Fibroblast of mammary gland (primary cell): ENCODE data around the gene ACOXL.

ENCODE experiments used
- DNase-seq: peaks from one replicate; pipeline ENCODE4 v3.0.0-alpha.2; 2010; ENCODE audit warnings: low read depth
- H3K4me3 ChIP-seq: 2 replicates; pipeline ENCODE4 v1.5.1; 2011; ENCODE audit warnings: low read depth, mild to moderate bottlenecking, low read length, moderate library complexity; ENCODE audit not compliant: control insufficient read depth
- CTCF ChIP-seq: conservative IDR thresholded peaks from 2 replicates; pipeline ENCODE4 v1.5.1; 2011; ENCODE audit warnings: low read depth, low read length, inconsistent platforms; ENCODE audit not compliant: control insufficient read depth, insufficient read depth

ACOXL gene

GRCh38 chr2:110771547-110772382 lies 39.4 kb downstream of the ACOXL start:
- no peak overlapping the region for H3K4me3 ChIP-seq
- TF ChIP-seq CTCF = no peak
- DNase-seq = no peak

DNA sequence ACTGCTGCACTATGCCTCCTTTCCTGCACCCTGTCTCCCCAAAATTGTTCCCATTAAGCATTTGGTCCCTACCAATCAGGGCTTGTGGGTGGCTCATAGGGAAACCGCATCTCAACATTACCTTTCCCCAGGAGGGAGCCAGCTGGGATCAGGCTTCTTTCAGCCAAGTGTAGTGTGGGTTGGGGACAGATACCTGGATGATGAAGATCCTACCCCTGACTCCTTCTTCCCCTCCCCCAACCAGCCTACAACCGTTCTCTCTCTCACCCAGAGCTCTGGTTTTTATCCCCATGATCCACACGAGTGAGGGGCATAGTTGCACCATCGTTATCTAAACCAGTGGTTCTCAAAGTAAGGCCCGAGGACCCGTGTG lies 40.0 kb downstream of the ACOXL start:
- no peak overlapping the region for H3K4me3 ChIP-seq
- DNase-seq = no peak
- no peak for TF ChIP-seq CTCF

- no peak for DNase-seq
- TF ChIP-seq CTCF = no peak
- H3K4me3 ChIP-seq = no peak overlapping the region
Measured at GRCh38 chr2:110773401-110773921, 41.1 kb downstream of the ACOXL start.

DNA sequence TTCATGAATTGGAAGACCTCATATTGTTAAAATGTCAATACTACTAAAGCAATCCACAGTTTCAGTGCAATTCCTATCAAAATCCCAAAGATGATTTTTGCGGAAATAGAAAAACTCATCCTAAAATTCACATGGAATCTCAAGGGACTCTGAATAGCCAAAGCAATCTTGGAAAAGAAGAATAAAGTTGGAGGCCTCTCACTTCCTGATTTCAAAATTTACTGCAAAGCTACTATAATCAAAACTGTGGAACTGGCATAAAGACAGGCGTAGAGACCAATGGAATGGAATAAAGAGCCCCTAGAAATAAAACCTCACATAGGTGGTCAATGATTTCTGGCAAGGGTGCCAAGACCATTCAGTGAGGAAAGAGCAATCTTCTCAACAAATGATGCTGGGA lies 42.3 kb downstream of the ACOXL start:
- TF ChIP-seq CTCF = no peak
- DNase-seq = no peak
- H3K4me3 ChIP-seq = no peak overlapping the region

DNA sequence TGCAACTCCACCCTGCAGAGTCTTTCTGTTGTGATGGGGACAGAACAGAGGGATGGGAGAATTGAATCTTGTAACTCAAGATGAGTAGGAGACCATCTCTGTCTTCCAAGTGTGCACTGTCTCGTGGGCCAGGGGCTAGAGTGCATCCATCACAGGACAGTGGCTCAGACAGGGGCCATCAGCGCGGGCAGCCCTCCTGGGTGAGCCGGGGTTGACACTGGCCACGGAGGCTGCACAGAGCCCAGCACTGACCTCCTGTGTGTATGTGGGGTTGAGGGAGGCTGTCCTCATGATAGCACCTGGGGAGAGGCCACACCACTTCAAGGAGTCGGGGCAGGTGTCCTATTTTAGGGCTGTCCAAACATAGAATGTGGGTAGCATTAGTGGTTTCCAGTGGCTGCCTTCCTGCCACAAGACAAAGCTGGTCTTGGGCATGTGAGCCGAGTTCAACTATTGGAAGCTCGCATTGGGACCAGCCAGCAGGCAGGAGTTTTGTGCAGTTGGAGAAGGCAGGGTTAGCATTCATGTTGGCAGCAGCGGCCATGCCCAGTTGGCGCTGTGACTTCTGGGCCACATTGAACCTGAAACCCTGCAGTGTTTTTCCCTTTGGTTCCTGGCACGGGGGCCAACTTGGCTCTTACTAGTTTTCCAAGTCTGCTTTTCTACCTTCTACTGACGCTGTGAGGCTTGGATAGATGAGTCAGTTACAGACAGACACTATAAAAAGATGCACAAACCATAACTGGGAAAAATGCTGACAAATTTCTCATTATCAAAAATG lies 45.3 kb downstream of the ACOXL start:
- TF ChIP-seq CTCF = no peak
- DNase-seq = no peak
- no peak overlapping the region for H3K4me3 ChIP-seq

DNA sequence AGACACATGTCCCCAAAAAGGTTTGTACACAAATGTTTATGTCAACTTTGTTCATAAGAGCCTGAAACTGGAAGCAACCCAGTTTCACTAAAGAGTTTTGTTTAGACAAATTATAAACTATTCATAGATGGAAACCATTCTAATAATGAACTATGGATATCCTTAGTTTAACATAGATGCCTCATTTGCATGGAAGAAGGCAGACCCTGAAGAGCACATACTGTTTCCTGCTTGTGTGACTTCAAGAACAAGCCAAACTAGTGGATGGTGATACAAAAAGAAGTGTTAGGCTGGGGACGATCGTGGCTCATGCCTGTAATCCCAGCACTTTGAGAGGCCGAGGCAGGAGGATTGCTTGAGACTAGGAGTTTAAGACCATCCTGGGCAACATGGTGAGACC lies 48.1 kb downstream of the ACOXL start:
- no peak for TF ChIP-seq CTCF
- H3K4me3 ChIP-seq = no peak overlapping the region
- DNase-seq = no peak
